ACHN (cell line): ENCODE data around the gene LAS1L.
"Not testable (repeated sequence)": the region's sequence is repeated elsewhere in the genome, so short reads cannot be mapped to it uniquely, and the experiment has no call there.

Source experiments
- DNase-seq: peaks from one replicate; pipeline ENCODE4 v3.0.0-alpha.2; 2015
- in situ Hi-C: cut with HindIII; loops from 2 replicates; pipeline ENCODE4 v1.10.0; 2017; ENCODE audit warnings: low sequenced_read_pairs, low pct_ligation_motif_present, low pct_unique_long_range_greater_than_20kb

The LAS1L gene

GRCh38 chrX:65522739-65523372, 11.7 kb downstream of the LAS1L start:
- no peak for DNase-seq
- in situ Hi-C loops: no loop called here

- DNase-seq, in situ Hi-C loops: not testable (repeated sequence)
Measured at GRCh38 chrX:65519530-65519929, 15.1 kb downstream of the LAS1L start.

- in situ Hi-C loops, DNase-seq: not testable (repeated sequence)
Measured at GRCh38 chrX:65518980-65519379, 15.6 kb downstream of the LAS1L start.

GRCh38 chrX:65517923-65518322, 16.7 kb downstream of the LAS1L start:
- in situ Hi-C loops: no loop called here
- DNase-seq: no peak

- in situ Hi-C loops: no loop called here
Measured at GRCh38 chrX:65516756-65517155, 17.8 kb downstream of the LAS1L start.

GRCh38 chrX:65513610-65514009, 21.0 kb downstream of the LAS1L start:
- in situ Hi-C loops: no loop called here
- DNase-seq: no peak

More at GRCh38 chrX:65516756-65517155, 17.8 kb downstream of the LAS1L start:
- no peak for DNase-seq

GRCh38 chrX:65509400-65509799, 25.2 kb downstream of the LAS1L start:
- in situ Hi-C loops: no loop called here
- DNase-seq: no peak

GRCh38 chrX:65508851-65509250, 25.7 kb downstream of the LAS1L start:
- DNase-seq: no peak
- in situ Hi-C loops: no loop called here

- in situ Hi-C loops: no loop called here
Measured at GRCh38 chrX:65502618-65503017, 32.0 kb downstream of the LAS1L start.

GRCh38 chrX:65493431-65493830, 41.2 kb downstream of the LAS1L start:
- DNase-seq: no peak
- in situ Hi-C loops: no loop called here

More at GRCh38 chrX:65502618-65503017, 32.0 kb downstream of the LAS1L start:
- DNase-seq: peak; percentile 1

- DNase-seq: no peak
- in situ Hi-C loops: no loop called here
Measured at GRCh38 chrX:65491620-65492019, 43.0 kb downstream of the LAS1L start.

- no peak for DNase-seq
- in situ Hi-C loops: no loop called here
Measured at GRCh38 chrX:65488495-65488894, 46.1 kb downstream of the LAS1L start.

GRCh38 chrX:65480960-65481359, 53.6 kb downstream of the LAS1L start:
- no peak for DNase-seq
- in situ Hi-C loops: no loop called here

GRCh38 chrX:65479102-65479501, 55.5 kb downstream of the LAS1L start:
- in situ Hi-C loops: not testable (repeated sequence)

GRCh38 chrX:65476564-65476963, 58.0 kb downstream of the LAS1L start:
- no peak for DNase-seq
- in situ Hi-C loops: no loop called here

More at GRCh38 chrX:65479102-65479501, 55.5 kb downstream of the LAS1L start:
- DNase-seq: not testable (repeated sequence)

- in situ Hi-C loops: no loop called here
- peak; percentile 50 for DNase-seq
Measured at GRCh38 chrX:65463550-65463949, 71.0 kb downstream of the LAS1L start.
